C4-2B (cell line): ENCODE data around the gene PROSER2.

ENCODE experiments used
- CTCF ChIP-seq: fragments of 450-650 bp; conservative IDR thresholded peaks from 2 replicates; pipeline ENCODE4 v1.5.1; 2017; ENCODE audit warnings: mild to moderate bottlenecking
- ZFX ChIP-seq: fragments of 450-650 bp; IDR thresholded peaks from 2 replicates; pipeline ENCODE4 v1.6.1; 2017

- TF ChIP-seq CTCF = no peak
- TF ChIP-seq ZFX = no peak
Observed at GRCh38 chr10:11837372-11838161, 14.4 kb downstream of the PROSER2 start.
